CD14-positive monocyte (primary cell): ENCODE data around the gene UBE2E1. TPM values are rescaled to one million over a fixed set of nuclear protein-coding genes. Genes with fewer than 3 reads are reported as not detected.

Source experiments
- DNase-seq, 3 donors: peaks; one replicate each; pipeline ENCODE4 v3.0.0-alpha.2; 2011 to 2022
- H2AFZ ChIP-seq: 2 replicates; pipeline ENCODE4 v1.6.0; 2012; ENCODE audit warnings: mild to moderate bottlenecking, low read depth, low read length, inconsistent platforms; ENCODE audit not compliant: insufficient read depth, poor library complexity, severe bottlenecking
- H3K27ac ChIP-seq, 2 donors: 1 replicate in 1 of 2; 2 replicates in 1 of 2; pipeline ENCODE4 v1.5.1; 2012 to 2013; ENCODE audit warnings: low read length in 2 of 2, control low read depth in 1 of 2, inconsistent platforms in 1 of 2, low read depth in 1 of 2, mild to moderate bottlenecking in 1 of 2
- H3K27me3 ChIP-seq, 2 donors: one replicate each; pipeline versions ENCODE4 v1.6.0 to v1.6.1; 2011 to 2013; ENCODE audit warnings: low read length in 2 of 2; ENCODE audit not compliant: control insufficient read depth in 2 of 2, insufficient read depth in 2 of 2
- H3K36me3 ChIP-seq, 2 donors: replicated peaks in 1 of 2; 1 replicate in 1 of 2; 2 replicates in 1 of 2; pipeline versions ENCODE4 v1.5.1 to v1.6.1; 2012 to 2013; ENCODE audit warnings: low read length in 2 of 2, control low read depth in 1 of 2, inconsistent platforms in 1 of 2, mild to moderate bottlenecking in 1 of 2; ENCODE audit not compliant: insufficient read depth in 2 of 2, control insufficient read depth in 1 of 2
- H3K4me1 ChIP-seq, 2 donors: 1 replicate in 1 of 2; 2 replicates in 1 of 2; pipeline versions ENCODE4 v1.5.1 to v1.6.1; 2012 to 2013; ENCODE audit warnings: low read length in 2 of 2, control low read depth in 1 of 2, inconsistent platforms in 1 of 2, mild to moderate bottlenecking in 1 of 2, moderate library complexity in 1 of 2; ENCODE audit not compliant: insufficient read depth in 2 of 2, control insufficient read depth in 1 of 2
- H3K4me2 ChIP-seq: replicated peaks from 2 replicates; pipeline ENCODE3; 2012; ENCODE audit warnings: low read length, moderate library complexity, mild to moderate bottlenecking; ENCODE audit not compliant: poor library complexity, severe bottlenecking; ENCODE audit errors: extremely low read depth
- H3K4me3 ChIP-seq, 3 experiments: fragments of 200-600 bp in 1 of 3; sonication (generic) in 1 of 3; replicated peaks in 1 of 3; 1 replicate in 2 of 3; 2 replicates in 1 of 3; pipeline ENCODE4 v1.5.1; 2011 to 2013; ENCODE audit warnings: low read length in 3 of 3, mild to moderate bottlenecking in 3 of 3, control low read depth in 2 of 3, low read depth in 2 of 3, inconsistent platforms in 1 of 3, moderate library complexity in 1 of 3
- H3K79me2 ChIP-seq: 2 replicates; pipeline ENCODE4 v1.6.0; 2012; ENCODE audit warnings: mild to moderate bottlenecking, control low read depth, inconsistent platforms, low read length, moderate library complexity; ENCODE audit not compliant: insufficient read depth
- H3K9ac ChIP-seq: 2 replicates; pipeline ENCODE4 v1.6.0; 2017; ENCODE audit warnings: low read length, mild to moderate bottlenecking; ENCODE audit not compliant: insufficient read depth, poor library complexity, severe bottlenecking
- H3K9me3 ChIP-seq, 2 donors: replicated peaks in 1 of 2; 1 replicate in 1 of 2; 2 replicates in 1 of 2; pipeline versions ENCODE4 v1.5.1 to v1.6.1; 2012 to 2013; ENCODE audit warnings: low read length in 2 of 2, control low read depth in 1 of 2; ENCODE audit not compliant: control insufficient read depth in 1 of 2, insufficient read depth in 1 of 2
- H4K20me1 ChIP-seq: 2 replicates; pipeline ENCODE4 v1.6.0; 2012; ENCODE audit warnings: mild to moderate bottlenecking, low read length, control low read depth, moderate library complexity; ENCODE audit not compliant: insufficient read depth
- H3K27ac Mint-ChIP-seq, 7 donors: one replicate each; pipeline ENCODE4 v1.8.0; 2020; ENCODE audit warnings: mild to moderate bottlenecking in 7 of 7, mixed read lengths in 7 of 7, moderate library complexity in 6 of 7, inconsistent platforms in 2 of 7
- H3K27me3 Mint-ChIP-seq, 3 donors: one replicate each; pipeline ENCODE4 v1.8.0; 2021 to 2022; ENCODE audit warnings: low read depth in 3 of 3, mild to moderate bottlenecking in 3 of 3, mixed read lengths in 3 of 3, moderate library complexity in 3 of 3, inconsistent platforms in 1 of 3
- H3K36me3 Mint-ChIP-seq, 2 donors: one replicate each; pipeline ENCODE4 v1.8.0; 2020; ENCODE audit warnings: mixed read lengths in 2 of 2, inconsistent platforms in 1 of 2, mild to moderate bottlenecking in 1 of 2
- H3K4me1 Mint-ChIP-seq: one replicate; pipeline ENCODE4 v1.8.0; 2020; ENCODE audit warnings: mild to moderate bottlenecking, mixed read lengths
- H3K4me3 Mint-ChIP-seq, 2 donors: one replicate each; pipeline ENCODE4 v1.8.0; 2020; ENCODE audit warnings: mild to moderate bottlenecking in 2 of 2, mixed read lengths in 2 of 2, moderate library complexity in 1 of 2
- H3K9me3 Mint-ChIP-seq, 7 donors: one replicate each; pipeline ENCODE4 v1.8.0; 2020 to 2022; ENCODE audit warnings: mixed read lengths in 7 of 7, mild to moderate bottlenecking in 6 of 7, moderate library complexity in 6 of 7, inconsistent platforms in 2 of 7
- WGBS: methylation state at CpG from one replicate; pipeline ENCODE4 v1.1.5; 2013; ENCODE audit warnings: missing lambda C conversion rate; ENCODE audit not compliant: insufficient coverage; 5-methylcytosine and 5-hydroxymethylcytosine counted together
- intact Hi-C, 2 donors: fragments of 100-400 bp; cut with micrococcal nuclease; formaldehyde crosslinking; loops; one replicate each; pipeline versions ENCODE4 v1.15.0 to v1.15.1; 2023
- polyA plus RNA-seq, 3 donors: library from polyadenylated mRNA; depleted of rRNA in 1 of 3; unstranded in 2 of 3; stranded (reverse) in 1 of 3; fragments of 300-500 nt in 2 of 3; fragments of >200 nt in 1 of 3; fragmentation: Illumina TruSeq in 2 of 3; gene quantifications; 1 replicate in 2 of 3; 2 replicates in 1 of 3; pipeline ENCODE4 v1.2.3, GENCODE V29; 2012 to 2021
- TF ChIP-seq, protein P1 (sequence below): fragments of 200-600 bp; IDR thresholded peaks from one replicate; pipeline ENCODE4 v1.8.0; 2022; ENCODE audit warnings: antibody characterized with exemption, mild to moderate bottlenecking

UBE2E1 gene
- polyA plus RNA-seq, 3 donors = 31.3 to 60.2 (median 34.6) TPM

DNA sequence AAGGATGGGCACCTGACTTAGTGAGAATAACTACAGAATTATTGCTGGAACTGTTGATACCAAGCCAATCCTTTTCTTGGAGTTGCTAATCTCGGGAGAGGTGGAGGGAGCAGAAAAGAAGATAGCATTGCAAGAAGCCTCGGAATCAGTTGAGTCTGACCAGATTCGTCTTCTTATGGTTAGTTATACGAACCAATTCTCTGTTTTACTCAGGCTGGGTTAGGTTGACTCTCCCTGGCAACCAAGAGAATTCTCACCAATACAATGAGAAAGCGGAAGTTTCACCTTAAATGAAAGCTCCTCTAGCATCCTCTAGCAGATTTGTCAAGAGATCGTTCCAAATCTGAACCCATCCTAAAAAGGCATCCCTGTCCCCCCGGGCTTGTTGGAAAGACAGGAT lies 43.5 kb upstream of the UBE2E1 start:
- H3K4me1 Mint-ChIP-seq = peaks cover 23% of the 10 kb centered on the region
- peaks cover 0 to 5% (median 0%) of the 10 kb centered on the region in 3 donors for H3K27me3 Mint-ChIP-seq
- peaks cover 7 to 11% of the 10 kb centered on the region in 2 donors for H3K4me1 ChIP-seq
- TF ChIP-seq, protein P1, sequence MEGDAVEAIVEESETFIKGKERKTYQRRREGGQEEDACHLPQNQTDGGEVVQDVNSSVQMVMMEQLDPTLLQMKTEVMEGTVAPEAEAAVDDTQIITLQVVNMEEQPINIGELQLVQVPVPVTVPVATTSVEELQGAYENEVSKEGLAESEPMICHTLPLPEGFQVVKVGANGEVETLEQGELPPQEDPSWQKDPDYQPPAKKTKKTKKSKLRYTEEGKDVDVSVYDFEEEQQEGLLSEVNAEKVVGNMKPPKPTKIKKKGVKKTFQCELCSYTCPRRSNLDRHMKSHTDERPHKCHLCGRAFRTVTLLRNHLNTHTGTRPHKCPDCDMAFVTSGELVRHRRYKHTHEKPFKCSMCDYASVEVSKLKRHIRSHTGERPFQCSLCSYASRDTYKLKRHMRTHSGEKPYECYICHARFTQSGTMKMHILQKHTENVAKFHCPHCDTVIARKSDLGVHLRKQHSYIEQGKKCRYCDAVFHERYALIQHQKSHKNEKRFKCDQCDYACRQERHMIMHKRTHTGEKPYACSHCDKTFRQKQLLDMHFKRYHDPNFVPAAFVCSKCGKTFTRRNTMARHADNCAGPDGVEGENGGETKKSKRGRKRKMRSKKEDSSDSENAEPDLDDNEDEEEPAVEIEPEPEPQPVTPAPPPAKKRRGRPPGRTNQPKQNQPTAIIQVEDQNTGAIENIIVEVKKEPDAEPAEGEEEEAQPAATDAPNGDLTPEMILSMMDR = no peak
- H4K20me1 ChIP-seq = no peaks in the 10 kb centered on the region
- intact Hi-C loops = no loop called here
- H3K27ac ChIP-seq = no peak overlapping the region
- no peaks in the 10 kb centered on the region for H3K27me3 ChIP-seq
- H3K4me2 ChIP-seq = no peak overlapping the region
- H3K9ac ChIP-seq = no peak overlapping the region
- 90% methylated on average over 3 of the region's 7 CpGs for WGBS
- no peaks in the 10 kb centered on the region for H3K79me2 ChIP-seq
- H2AFZ ChIP-seq = peak overlapping the region; percentile 79
- no peak overlapping the region for H3K4me3 ChIP-seq
- H3K9me3 Mint-ChIP-seq = peaks cover 4 to 10% (median 6%) of the 10 kb centered on the region in 7 donors
- H3K27ac Mint-ChIP-seq = no peak overlapping the region
- no peak for DNase-seq
- no peaks in the 10 kb centered on the region for H3K36me3 ChIP-seq
- H3K4me3 Mint-ChIP-seq = peak overlapping the region in 1 of 2 donors; percentile 78
- H3K36me3 Mint-ChIP-seq = no peaks in the 10 kb centered on the region
- H3K9me3 ChIP-seq = no peaks in the 10 kb centered on the region

DNA sequence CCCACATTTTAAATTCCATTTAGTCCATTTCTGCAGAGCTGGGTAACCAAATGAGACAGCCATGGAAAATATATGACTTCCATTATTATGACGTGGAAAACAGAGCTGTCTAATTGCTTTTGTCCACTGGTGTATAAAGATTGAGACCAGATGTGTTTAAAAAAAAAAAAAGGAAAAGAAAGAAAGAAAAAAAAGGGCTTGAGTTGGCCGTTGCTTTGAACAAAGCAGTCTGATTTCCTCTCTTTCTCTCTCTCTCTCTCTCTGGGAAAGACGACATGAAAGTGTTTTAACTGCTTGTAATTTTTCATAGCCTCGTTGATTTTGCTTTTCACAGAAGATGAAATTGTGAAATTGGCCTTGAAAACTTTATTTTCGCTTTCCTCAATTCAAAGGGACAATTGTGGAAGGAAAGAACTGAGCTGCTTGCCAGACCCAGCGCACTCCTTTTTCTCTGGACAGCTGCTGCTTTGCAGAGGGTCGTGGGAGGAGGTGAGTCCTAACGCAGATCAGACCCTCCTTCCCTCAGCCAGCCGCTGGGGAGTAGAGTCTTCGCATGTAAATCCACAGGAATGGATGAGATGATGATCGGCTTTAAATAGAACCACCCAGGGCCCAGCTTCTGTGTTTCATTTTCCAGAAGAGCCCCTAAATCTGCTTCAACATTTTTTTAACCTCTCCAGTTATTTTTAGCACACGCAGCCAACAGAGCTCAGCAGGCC lies 42.8 kb upstream of the UBE2E1 start:
- H3K4me1 Mint-ChIP-seq = peaks cover 23% of the 10 kb centered on the region
- intact Hi-C loops = no loop called here
- Histone ChIP-seq H3K4me3 (peak overlapping the region; percentile 1 to 68 (median 25)), H3K9me3 (no peaks in the 10 kb centered on the region), H3K4me2 (peak overlapping the region; percentile 68), H3K4me1 (peaks cover 7 to 11% of the 10 kb centered on the region in 2 donors), H4K20me1 (no peaks in the 10 kb centered on the region), H3K36me3 (no peaks in the 10 kb centered on the region), H3K27me3 (no peaks in the 10 kb centered on the region), H2AFZ (peak overlapping the region; percentile 79), H3K79me2 (no peaks in the 10 kb centered on the region), H3K27ac (no peak overlapping the region), H3K9ac (peak overlapping the region; percentile 56)
- H3K9me3 Mint-ChIP-seq = peaks cover 4 to 10% (median 6%) of the 10 kb centered on the region in 7 donors
- peaks cover 0 to 5% (median 0%) of the 10 kb centered on the region in 3 donors for H3K27me3 Mint-ChIP-seq
- no peak for DNase-seq
- H3K4me3 Mint-ChIP-seq = peak overlapping the region; percentile 77 to 78
- H3K36me3 Mint-ChIP-seq = no peaks in the 10 kb centered on the region
- 0% methylated on average over 1 of the region's 12 CpGs for WGBS
- TF ChIP-seq, protein P1 = no peak
- peak overlapping the region in 5 of 7 donors; percentile 18 to 84 (median 51) for H3K27ac Mint-ChIP-seq
